ENCODE results near the gene CAPG. TPM values are rescaled to one million over a fixed set of nuclear protein-coding genes. Genes with fewer than 3 reads are reported as not detected.
A peak's percentile ranks its signal among the peaks of the same experiment; 100 is the strongest.

CAPG gene
- total and polyA plus RNA-seq, 10 of the 15 experiments (the other 5 are each of a cell fraction or from before 2014, with no cell fraction given): 26.3 to 192 (median 100) TPM

- TF ChIP-seq USF1 (IDR thresholded peaks at IDR 0.05; ENCODE audit: borderline replicate concordance, extremely low read length, insufficient read depth, low read depth, low read length): no peak
- TF ChIP-seq PAX8 (IDR thresholded peaks at IDR 0.05): no peak
- TF ChIP-seq CBX5 (IDR thresholded peaks at IDR 0.05; ENCODE audit: low read depth): 0 out of 2 replicates have a peak, but pooled peaks have one; percentile 6
- TF ChIP-seq BCLAF1 (IDR thresholded peaks at IDR 0.05): no peak
- TF ChIP-seq STAT3 (IDR thresholded peaks at IDR 0.05; ENCODE audit: low read depth, low read length): no peak
- peak; percentile 33 for TF ChIP-seq CUX1 (IDR thresholded peaks at IDR 0.05; ENCODE audit: insufficient replicate concordance, low read depth, low read length)
- TF ChIP-seq MEF2B (IDR thresholded peaks at IDR 0.05; ENCODE audit: partially characterized antibody, poor library complexity, severe bottlenecking): no peak
- TF ChIP-seq BHLHE40 (IDR thresholded peaks at IDR 0.05; ENCODE audit: borderline replicate concordance in 1 of 2, low read depth in 2 of 2, low read length in 1 of 2): peak; percentile 32 to 39; a peak in 2 of 4 replicates
- TF ChIP-seq IRF4 (IDR thresholded peaks at IDR 0.05; ENCODE audit: low read depth, low read length): peak; percentile 29; the same call in 1 of the 2 replicates
- TF ChIP-seq SUPT20H (IDR thresholded peaks at IDR 0.05; ENCODE audit: borderline replicate concordance, control insufficient read depth, low read depth, low read length): no peak
- TF ChIP-seq SREBF2 (IDR thresholded peaks at IDR 0.05; ENCODE audit: low read length): peak; percentile 60; the same call in 1 of the 2 replicates
- no peak for TF ChIP-seq JUND (IDR thresholded peaks at IDR 0.05; ENCODE audit: low read depth, low read length)
- TF ChIP-seq RCOR1 (conservative IDR thresholded peaks at IDR 0.05; ENCODE audit: low read depth, low read length): no peak
- no peak for TF ChIP-seq ATF2 (IDR thresholded peaks at IDR 0.05; ENCODE audit: low read length)
Observed at GRCh38 chr2:85354286-85355072, 55.7 kb downstream of the CAPG start, which contains the start of the genes ELMOD3 and RETSAT (continued).
